Hematopoietic multipotent progenitor cell (in vitro differentiated cells): Measurements from ENCODE around the gene TXN. TPM values are rescaled to one million over a fixed set of nuclear protein-coding genes. Genes with fewer than 3 reads are reported as not detected.
"Not testable (repeated sequence)": the region's sequence is repeated elsewhere in the genome, so short reads cannot be mapped to it uniquely, and the experiment has no call there.

Experiments used
- DNase-seq, 3 donors: peaks; one replicate each; pipeline ENCODE4 v3.0.0-alpha.2; 2011 to 2015; ENCODE audit warnings: low read depth in 2 of 3, low spot score in 2 of 3
- total RNA-seq: library from RNA; depleted of rRNA; stranded (reverse); fragments of >200 nt; gene quantifications from one replicate; pipeline ENCODE4 v1.2.3, GENCODE V29; 2012

Gene TXN
- total RNA-seq, 1 donor = 118 TPM

- DNase-seq = no peak
Observed at GRCh38 chr9:110257956-110258355, 1.6 kb upstream of the TXN start.

GRCh38 chr9:110257097-110257841 lies 962 bp upstream of the TXN start:
- peak in 2 of 3 donors; percentile 14 to 19 for DNase-seq

DNA sequence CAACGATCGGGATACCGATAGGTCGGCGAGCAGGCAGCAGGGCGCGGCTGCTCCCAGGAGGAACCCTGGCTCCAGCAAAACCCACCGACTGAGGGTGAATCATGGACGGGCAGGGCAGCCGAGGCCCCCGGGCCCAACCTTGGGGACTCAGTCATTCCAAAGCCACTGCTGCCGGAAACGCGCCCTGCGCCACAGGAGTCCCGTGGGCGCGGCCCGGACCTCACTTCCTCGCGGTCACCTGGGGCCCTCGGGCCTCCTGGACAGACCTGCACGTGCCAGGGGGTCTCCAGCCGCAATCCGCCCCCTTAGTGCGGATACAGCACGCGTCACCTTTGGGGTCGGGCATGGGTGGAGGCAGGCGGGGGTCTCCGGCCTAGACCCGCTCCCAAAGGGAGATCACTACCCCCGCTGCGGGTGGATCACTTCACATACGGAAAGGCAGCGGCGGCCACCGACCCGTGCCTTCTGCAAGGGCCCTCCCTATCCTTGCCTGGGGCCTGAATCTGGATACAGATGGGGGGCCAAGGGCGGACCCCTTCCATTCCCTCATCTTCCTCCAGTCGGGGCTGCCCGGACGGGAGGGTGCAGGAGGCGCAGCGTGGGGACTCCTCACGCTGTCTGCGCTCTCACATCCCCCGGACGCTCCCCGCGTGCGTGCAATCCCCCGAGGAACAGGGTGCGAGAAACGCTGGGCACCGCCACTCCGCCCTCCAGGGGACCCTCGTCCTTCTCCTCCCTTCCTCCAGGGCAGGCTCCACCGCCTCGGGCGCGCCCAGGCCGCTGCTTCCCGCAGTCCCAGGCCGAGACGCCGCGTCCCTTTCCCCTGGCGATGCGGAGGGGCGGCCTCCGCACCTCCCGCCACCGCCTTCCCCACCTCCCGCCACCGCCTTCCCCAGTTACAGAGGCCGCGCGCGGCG lies 586 bp downstream of the TXN start:
- DNase-seq = peak in 2 of 3 donors; percentile 30 to 45

DNA sequence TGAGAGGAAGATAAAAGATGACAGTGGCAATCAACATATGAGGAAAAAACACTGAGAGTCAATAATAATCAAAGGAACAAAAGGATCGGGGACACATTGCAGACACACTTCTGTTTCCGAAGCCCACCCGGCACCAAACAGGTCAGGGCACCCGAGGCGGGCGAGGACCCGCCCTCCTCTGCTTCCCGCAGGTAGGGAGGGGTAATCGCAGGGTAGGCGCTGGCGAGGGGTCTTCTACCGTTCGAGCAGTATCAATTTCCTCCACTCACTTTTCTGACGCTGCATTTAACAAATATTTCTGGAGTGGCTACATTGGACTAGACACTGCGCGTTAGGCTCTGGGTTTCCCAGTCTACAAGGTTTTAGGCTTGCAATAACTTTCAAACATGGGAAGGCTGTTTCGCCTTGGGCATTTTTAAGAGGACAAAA lies 1.3 kb downstream of the TXN start:
- DNase-seq = peak in 2 of 3 donors; percentile 17 to 29

DNA sequence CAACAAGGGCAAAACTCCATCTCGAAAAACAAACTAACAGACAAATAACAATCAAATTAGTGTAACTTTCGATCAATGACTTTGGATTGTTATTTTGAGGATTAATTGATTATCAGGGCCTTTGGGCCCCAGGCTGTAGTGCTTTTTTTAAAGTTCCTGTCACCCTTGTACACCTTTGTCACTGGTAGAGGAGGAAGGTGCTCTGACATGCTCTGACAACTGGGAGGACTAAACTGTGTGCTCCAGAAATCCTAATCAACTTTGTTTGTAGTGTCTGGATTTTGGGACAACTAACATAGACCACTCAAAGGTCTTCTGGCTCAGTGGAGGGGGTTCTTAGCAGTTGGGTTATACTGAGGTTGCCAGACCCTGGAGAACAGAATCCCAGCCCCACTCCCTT lies 1.8 kb downstream of the TXN start:
- no peak for DNase-seq

DNA sequence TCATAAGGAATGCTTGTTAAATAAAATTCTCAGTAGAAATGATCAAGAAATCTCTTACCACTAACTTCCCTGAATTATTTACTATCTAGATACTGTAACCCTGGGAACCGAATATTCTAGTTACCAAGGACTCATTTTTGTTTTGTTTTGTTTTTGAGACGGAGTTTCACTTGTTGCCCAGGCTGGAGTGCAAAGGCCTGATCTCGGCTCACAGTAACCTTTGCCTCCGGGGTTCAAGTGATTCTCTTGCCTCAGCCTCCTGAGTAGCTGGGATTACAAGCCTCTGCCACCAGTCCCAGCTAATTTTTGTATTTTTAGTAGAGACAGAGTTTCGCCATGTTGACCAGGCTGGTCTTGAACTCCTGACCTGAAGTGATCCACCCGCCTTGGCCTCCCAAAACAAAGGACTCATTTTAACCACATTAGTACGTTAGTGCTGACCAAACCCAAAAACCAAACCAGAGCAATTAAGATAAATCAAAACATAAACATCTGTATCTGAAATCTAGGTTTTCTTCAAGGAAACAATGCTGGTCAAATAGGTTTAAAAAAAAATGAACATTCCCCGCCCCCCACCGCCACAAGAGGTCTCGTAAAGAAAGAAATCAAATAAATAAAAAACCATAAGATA lies 3.7 kb downstream of the TXN start:
- DNase-seq = peak in 2 of 3 donors; percentile 10 to 63

GRCh38 chr9:110251770-110252169 lies 4.5 kb downstream of the TXN start:
- DNase-seq = not testable (repeated sequence)

DNA sequence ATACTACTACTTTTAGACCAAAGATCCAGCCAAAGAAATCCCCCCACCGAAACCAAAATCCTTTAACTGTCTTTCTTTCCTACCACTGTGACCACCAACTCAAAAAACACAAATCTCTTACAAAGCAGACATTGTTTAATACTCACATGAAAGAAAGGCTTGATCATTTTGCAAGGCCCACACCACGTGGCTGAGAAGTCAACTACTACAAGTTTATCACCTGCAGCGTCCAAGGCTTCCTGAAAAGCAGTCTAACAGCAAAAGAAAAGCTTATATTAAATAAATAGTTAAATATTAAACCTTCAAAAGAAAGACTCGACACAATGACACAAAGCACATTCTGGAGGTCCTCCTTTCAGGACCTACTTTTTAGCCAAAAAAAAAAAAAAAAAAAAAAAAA lies 5.1 kb downstream of the TXN start:
- DNase-seq = no peak

- no peak for DNase-seq
Observed at GRCh38 chr9:110249603-110250002, 6.7 kb downstream of the TXN start.

DNA sequence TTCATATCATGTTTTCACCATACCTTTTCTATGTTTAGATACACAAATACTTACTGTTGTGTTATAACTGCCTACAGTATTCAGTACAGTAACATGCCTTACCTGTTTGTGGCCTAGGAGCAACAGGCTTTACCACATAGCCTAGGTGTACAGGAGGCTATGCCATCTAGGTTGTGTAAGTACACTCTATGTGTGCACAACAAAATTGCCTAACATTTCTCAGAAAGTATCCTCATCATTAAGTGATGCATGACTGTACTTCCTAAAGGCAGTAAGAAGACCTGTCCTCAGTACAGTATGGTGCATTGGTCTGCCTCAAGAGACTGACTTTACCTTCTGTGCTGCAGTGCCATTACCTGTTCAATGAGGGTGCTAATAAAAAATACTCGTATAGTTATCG lies 7.9 kb downstream of the TXN start:
- no peak for DNase-seq

GRCh38 chr9:110246214-110246613 lies 10.1 kb downstream of the TXN start:
- no peak for DNase-seq

GRCh38 chr9:110244616-110245015 lies 11.7 kb downstream of the TXN start:
- no peak for DNase-seq

GRCh38 chr9:110241858-110242321 lies 14.4 kb downstream of the TXN start:
- no peak for DNase-seq

DNA sequence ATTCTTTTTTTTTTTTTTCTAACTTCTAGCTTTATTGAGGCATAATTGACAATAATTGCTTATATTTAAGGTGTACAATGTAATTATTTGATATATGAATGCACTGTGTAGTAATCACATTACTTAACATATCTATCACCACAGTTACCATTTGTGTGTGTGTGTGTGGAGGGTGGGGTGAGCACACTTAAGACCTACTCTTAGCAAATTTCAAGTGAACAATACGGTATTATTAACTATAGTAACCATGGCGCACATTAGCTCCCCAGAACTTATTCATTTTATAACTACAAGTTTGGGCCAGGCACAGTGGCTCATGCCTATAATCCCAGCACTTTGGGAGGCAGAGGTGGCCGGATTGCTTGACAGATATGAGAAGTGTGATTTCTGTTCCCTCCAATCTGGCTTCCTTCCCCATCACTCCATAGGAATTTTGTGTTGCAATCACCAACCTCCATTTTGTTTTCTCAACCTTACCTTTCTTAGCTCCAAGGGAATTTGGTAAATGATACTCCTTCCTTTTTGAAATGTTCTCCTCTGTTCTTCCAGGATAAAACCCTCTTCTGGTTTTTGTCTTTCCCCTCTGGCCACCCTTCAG lies 14.9 kb downstream of the TXN start:
- no peak for DNase-seq

DNA sequence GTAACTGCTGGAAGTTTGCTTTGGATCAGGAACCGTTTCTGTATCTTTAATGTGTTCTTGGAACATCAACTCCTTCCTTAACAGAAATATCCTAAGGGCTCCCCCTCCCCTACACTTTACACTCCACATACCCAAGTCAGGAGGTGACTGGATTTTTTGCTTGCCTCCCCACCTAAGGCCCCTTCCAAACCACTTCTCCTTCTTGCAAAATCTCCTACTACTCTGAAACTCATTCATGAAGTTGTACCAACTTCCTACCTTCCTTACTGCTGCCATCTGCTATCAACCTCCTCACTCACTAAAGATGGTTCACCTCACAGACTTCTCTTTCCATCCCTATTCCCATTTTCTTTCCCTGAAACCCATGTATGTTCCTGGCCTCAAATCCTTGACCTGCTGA lies 16.1 kb downstream of the TXN start:
- DNase-seq = no peak

- no peak for DNase-seq
Observed at GRCh38 chr9:110228321-110228720, 28.0 kb downstream of the TXN start.

GRCh38 chr9:110224583-110224982 lies 31.7 kb downstream of the TXN start:
- DNase-seq = no peak

DNA sequence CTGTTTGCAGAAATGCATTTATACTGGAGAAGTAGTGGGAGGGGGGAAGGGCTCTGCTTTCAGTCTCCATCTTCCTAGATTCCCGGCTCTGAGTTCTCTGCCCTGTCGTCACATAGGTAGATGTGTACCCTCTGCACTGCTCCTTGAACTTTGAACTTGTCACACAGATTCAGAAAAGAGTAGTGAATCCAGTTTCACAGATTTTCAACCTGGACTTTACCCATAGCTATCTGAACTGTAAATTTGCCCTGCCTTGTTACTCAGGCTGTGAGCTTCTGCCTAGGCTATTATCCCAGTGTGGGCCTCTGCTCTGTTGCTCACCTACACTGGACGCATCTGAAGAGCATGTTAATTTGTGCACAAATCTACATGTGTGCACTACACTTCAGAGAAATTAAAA lies 35.5 kb downstream of the TXN start:
- DNase-seq = no peak

GRCh38 chr9:110217656-110218099 lies 38.6 kb downstream of the TXN start:
- peak in 2 of 3 donors; percentile 24 to 59 for DNase-seq

DNA sequence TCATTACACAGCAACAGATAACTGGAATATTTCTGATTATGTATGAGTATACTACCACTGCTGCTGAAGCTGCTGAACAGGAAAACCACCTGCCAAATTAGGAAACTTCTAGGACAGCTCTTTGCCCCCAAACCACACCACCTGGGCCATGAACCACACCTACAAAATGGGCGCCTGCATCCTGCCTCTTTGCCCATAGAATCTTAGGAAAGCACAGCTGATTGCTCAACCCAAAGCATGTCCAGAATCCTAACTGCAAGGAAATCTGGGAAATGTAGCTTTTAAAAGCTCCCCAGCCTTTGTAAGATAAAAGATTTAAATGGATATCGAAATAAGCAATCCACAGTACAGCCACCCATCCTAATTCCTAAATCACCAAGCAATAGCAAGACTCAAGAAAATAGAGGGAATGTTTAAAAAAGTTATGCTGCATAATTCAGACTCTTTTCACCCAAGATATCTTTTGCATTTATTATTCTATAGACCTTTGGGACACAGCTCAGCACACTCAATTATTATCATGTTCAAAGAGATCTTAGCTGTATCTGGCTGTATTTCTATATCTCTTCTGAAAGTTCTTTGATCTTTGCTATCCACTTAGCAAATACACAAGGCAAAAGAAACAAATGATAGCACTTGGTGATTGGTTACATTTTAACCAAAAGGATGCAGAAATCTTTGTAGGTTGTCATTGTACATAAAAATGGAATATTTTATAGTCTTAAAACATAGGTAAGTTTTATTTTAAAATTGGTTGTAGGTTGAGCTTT lies 41.5 kb downstream of the TXN start:
- no peak for DNase-seq
